ENCODE results near the gene PLD1.
A peak's percentile ranks its signal among the peaks of the same experiment; 100 is the strongest.
"Not testable (repeated sequence)": the region's sequence is repeated elsewhere in the genome, so short reads cannot be mapped to it uniquely, and the experiment has no call there.

Gene PLD1

DNA sequence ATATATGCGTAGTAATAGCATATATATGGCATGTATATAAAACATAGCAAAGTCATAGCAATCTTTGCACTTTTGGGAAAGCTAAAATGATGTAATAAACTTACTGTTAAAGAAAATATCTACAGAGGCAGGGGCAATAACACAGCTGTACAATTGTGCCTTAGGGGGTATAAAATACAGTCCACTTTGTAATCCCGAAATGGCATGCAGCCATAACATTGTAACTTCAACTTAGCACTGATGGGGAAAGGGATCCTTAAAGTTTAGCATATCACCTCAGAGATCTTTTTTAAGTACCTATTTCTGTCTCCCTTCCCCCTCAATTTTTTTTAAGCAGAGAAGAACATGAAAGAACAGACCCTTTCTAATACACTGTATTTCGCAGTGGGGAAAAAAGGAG is 40.8 kb downstream of the PLD1 start:
- DNase-seq = no peak

DNA sequence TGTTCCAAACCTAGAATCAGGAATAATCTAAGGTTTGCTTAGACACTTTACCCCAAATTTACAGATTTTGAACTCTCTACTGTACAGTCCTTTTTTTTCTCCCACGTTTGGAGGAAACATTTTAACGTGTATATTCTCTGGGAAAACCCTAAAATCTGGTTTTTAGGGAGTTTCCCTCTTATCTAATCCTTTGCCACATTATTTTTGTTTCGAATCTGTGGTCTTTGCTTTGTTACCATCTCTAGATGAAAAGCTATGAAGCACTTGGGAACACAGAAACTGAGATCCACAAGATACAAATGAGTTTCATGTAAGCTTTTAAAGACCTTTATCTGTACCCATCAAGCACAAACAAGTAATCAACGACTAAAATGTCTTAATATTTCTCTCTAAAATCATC is 41.3 kb downstream of the PLD1 start:
- no peak for DNase-seq

DNA sequence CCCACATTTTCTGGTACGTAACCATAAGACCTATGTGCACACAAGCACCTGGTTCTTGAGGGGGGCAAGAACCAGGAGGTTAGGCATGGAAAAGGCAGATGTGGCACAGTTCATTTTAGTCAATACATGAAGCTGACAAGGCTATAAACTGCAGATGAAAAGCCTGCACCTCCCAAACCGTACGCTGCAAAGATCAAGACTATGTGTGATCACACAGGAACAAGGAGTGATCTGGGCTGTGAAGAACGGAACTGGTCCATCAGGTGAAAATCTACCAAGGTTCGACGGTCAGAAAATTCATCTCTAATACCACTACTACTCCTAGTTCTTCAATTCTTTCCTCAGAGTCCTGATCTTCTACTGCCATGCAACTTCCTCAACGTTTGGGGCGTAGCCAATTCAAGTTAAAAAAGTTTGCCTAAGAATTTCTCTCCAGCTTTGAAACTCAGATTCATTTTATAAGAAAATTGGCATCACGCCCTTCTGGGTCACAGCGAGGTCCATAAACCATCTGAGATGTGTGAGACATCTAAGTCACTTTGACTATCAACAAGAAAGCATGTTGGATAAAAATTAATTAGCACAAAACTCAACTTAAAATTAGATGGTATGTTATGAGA is 41.9 kb downstream of the PLD1 start:
- peak in 3 of 4 experiments; percentile 15 to 60 (median 49) for DNase-seq

- DNase-seq = peak; percentile 17 to 64 (median 40)
These were observed 44.8 kb downstream of the PLD1 start for GRCh38 chr3:171765511-171765887.

GRCh38 chr3:171763392-171763791 is 46.9 kb downstream of the PLD1 start:
- no peak for DNase-seq

DNA sequence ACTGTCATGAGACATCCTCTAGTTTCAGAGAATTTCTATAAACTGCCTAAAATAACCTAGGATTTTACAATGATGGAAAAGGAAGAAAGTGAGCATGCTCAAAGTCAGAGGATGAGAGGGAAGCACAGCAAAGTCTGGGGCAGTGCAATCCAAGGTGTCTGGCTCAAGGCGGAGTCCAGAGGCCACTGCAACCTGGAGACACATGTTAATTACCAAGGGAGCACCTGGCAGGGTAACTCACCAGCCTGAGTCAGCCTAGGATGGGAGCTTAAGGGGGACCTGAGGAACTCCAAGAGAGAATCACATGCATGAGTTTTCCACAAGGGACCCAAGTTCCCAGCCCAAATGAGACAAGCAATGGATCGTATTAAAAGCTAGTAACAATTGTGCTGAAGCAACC is 49.8 kb downstream of the PLD1 start:
- no peak for DNase-seq

- peak in 2 of 4 experiments; percentile 22 to 26 for DNase-seq
These were observed 52.2 kb downstream of the PLD1 start for GRCh38 chr3:171758109-171758508.

GRCh38 chr3:171757361-171758034 is 52.8 kb downstream of the PLD1 start:
- no peak for DNase-seq

- DNase-seq = no peak
These were observed 54.6 kb downstream of the PLD1 start for GRCh38 chr3:171755656-171756055.

GRCh38 chr3:171755015-171755589 is 55.2 kb downstream of the PLD1 start:
- DNase-seq = peak; percentile 5 to 59 (median 48)

DNA sequence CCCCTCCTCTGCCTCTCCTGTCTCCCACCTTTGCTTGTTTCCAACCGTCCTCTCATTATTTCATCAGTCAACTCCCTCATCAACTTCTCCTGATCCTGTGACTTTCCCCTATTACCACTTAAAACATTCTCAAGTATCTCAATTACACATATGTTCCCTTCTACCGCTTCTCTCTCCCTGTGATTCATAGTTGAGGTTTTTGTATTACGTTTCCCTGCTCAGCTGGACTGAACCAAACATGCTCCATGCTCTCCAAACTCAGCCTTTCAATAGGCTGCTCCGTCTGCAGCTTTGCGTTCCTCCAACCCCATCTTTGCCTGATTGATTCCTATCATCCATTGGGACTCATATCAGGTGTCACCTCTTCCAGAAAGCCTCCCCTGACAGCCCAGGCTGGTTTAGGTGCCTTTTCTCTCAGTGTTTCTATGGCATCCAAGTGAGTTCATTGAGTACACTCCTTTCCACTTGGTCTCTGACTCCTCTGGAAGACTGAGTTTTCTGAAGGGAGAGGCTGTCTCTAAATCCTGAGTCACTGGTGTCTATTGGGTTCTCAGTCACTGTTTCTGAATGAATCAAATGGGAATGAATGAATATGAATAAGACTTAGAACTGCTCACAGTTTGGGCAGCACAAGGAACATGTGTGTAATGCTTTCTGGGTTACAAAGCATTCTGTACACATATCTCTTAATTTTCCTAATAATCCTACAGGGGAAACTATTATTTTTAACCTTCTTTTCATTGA is 56.4 kb downstream of the PLD1 start:
- peak in 1 of 4 experiments; percentile 12 for DNase-seq

- DNase-seq = no peak
These were observed 57.2 kb downstream of the PLD1 start for GRCh38 chr3:171753025-171753472.

GRCh38 chr3:171752329-171752728 is 58.0 kb downstream of the PLD1 start:
- DNase-seq = no peak

DNA sequence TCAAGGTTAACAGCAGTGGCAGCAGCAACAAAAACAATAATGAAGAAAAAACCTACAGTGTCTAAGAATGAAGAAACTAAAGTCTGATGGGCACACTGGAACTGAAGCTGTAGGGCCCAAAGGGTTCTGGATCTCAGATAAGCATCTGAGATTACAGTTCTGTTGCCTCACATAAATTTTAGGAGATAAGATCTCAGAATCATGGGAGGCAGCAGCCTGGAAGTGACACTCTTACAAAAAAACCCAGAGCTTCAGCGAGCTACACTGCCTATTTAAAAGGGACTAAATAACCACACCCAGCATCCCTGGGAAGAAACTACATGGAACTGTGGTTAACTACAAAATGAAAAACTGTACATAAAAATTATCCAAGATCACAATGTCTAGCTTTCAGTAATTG is 61.2 kb downstream of the PLD1 start:
- DNase-seq = no peak

DNA sequence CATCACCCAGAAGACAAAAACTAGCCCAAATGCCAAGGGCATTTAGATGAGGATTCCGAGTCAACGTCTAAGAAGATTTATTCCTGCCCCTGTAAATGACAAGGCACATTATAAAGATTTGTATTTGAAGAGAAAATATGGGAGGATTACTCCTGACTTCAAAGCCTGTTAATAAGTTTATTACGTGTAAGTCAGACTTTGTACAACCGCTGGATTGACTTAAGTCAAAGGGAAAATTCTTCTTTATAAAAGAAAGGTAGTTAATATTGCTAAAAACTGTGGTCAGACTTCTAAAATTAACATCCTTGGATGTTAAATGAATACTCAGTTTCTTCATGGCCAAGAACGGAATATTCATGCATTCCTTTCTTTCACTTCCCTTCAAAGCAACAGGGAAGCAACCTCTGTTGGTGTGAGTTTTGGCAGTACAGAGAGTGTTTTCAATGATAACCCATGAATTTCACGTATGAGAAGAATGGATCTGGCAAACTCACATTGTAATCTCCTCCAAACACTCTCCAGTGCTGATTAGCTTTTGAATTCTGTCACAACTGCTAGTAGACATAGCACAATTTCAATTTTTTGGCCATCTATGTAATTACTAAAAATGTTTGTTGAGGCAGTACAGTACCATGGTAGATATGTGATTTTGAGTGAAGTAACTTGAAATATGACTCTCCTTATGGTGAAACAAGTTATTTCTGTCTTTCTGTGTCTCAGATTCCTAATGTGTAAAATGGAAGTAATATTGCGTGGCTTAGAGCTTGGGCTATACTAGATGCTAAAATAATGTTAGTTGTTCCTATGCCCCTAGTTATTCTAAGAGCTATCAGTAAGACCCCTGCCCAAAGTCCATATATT is 62.0 kb downstream of the PLD1 start:
- DNase-seq = peak in 2 of 4 experiments; percentile 25 to 44

GRCh38 chr3:171747223-171747920 is 62.9 kb downstream of the PLD1 start:
- no peak for DNase-seq

GRCh38 chr3:171746320-171747222 is 63.7 kb downstream of the PLD1 start:
- DNase-seq = not testable (repeated sequence)

GRCh38 chr3:171745577-171746319 is 64.5 kb downstream of the PLD1 start:
- no peak for DNase-seq

DNA sequence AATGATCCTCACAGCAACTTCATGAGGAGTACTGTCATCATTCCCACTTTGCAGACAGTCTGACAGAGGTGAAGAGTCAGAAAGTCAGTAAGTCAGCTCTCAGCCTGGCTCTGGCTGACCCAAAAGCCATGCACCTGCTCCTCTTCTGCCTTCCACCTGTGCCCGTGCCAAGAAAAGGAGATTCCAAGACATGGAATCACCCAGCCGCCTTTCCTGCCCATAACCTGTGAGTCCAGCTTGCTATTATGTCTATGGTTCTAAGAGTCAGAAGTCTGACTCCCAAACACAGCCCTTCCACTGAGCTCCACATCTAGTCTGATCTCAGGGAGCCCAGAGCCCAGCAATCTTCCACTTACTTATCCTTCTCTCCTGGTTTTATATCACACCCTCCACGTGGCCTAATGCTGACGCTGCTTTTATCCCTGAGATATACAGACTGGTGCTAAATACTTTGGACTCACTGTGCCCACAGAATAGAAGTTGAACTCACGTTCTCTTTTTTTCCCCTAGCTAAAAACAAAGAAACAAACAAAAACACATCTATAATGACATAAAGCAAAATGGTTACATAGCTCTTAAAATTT is 66.0 kb downstream of the PLD1 start:
- DNase-seq = no peak
